Measurements from ENCODE around the gene TRAPPC8.
"Not testable (repeated sequence)": the region's sequence is repeated elsewhere in the genome, so short reads cannot be mapped to it uniquely, and the experiment has no call there.

TRAPPC8 gene, protein sequence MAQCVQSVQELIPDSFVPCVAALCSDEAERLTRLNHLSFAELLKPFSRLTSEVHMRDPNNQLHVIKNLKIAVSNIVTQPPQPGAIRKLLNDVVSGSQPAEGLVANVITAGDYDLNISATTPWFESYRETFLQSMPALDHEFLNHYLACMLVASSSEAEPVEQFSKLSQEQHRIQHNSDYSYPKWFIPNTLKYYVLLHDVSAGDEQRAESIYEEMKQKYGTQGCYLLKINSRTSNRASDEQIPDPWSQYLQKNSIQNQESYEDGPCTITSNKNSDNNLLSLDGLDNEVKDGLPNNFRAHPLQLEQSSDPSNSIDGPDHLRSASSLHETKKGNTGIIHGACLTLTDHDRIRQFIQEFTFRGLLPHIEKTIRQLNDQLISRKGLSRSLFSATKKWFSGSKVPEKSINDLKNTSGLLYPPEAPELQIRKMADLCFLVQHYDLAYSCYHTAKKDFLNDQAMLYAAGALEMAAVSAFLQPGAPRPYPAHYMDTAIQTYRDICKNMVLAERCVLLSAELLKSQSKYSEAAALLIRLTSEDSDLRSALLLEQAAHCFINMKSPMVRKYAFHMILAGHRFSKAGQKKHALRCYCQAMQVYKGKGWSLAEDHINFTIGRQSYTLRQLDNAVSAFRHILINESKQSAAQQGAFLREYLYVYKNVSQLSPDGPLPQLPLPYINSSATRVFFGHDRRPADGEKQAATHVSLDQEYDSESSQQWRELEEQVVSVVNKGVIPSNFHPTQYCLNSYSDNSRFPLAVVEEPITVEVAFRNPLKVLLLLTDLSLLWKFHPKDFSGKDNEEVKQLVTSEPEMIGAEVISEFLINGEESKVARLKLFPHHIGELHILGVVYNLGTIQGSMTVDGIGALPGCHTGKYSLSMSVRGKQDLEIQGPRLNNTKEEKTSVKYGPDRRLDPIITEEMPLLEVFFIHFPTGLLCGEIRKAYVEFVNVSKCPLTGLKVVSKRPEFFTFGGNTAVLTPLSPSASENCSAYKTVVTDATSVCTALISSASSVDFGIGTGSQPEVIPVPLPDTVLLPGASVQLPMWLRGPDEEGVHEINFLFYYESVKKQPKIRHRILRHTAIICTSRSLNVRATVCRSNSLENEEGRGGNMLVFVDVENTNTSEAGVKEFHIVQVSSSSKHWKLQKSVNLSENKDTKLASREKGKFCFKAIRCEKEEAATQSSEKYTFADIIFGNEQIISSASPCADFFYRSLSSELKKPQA (N-terminal part only)

DNA sequence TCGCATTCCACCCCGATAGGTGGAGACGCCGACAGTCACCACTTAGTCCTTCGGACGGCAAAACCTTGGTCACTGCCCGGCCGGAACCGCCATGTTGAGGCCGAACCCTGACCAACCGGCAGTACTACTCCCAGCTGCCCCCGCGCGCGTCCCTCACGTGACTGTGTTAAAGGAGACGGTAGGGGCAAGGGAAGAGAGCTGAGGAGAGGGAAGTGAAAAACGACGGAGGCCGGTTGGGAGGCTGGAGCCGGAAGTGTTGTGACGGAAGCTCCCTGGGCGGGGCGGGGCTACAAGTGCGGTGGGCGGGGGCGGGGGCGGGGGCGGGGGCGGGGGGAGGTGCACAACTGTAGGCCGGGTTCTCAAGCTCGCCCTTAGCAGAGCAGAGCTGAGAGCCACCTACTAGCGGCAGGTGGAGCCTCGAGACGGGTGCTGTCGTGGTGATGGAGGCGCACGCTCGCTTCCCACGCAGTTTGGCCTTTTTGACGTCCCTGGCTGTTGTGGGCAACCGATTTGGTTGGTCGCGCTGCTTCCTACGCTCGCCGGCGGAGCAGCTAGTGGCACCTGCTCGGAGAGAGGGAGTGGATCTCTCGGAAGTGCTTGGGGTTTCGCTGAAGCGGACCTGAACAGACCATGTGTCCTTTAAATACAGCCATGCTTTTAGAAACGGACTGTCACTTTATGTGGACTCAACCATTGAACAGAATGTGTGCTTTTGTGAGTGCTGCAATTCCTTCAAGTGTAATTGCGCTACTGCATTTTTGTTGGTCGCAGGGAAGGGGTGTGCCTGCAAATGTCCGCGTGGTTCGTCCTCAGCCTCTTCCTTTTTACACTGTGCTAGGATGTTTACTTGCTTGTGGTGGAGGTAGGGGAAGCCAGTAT lies at the start of gene TRAPPC8:
TSS of gene TRAPPC8 (minus strand) at position 130 of the 879 bp plus-strand sequence. CDS start 364 bp downstream, outside the sequence.
- DNase-seq: peak; percentile 98 to 99

GRCh38 chr18:31990823-31991222 lies 47.9 kb upstream of the TRAPPC8 start:
- no peak for DNase-seq

GRCh38 chr18:31983976-31984375 lies 41.0 kb upstream of the TRAPPC8 start:
- no peak for DNase-seq

GRCh38 chr18:31983020-31983419 lies 40.1 kb upstream of the TRAPPC8 start:
- no peak for DNase-seq

DNA sequence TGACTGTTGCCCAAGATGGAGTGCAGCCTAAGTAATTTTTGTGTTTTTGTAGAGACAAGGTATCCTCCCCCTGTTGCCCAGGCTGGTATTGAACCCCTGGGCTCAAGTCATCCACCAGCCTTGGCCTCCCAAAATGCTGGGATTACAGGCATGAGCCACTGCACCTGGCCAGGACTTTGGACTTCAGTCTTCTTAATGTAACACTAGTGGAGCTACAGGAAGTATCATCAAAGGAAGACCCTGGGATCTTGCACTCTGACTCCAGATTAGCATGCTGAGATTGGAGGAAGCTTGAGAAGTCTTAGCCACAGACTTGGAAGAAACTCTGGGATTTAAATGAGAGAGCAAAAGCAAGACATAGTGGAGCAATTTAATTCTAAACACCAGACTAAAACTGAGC lies 37.9 kb upstream of the TRAPPC8 start:
- no peak for DNase-seq

GRCh38 chr18:31979714-31980113 lies 36.8 kb upstream of the TRAPPC8 start:
- no peak for DNase-seq

GRCh38 chr18:31978616-31979015 lies 35.7 kb upstream of the TRAPPC8 start:
- DNase-seq: no peak

DNA sequence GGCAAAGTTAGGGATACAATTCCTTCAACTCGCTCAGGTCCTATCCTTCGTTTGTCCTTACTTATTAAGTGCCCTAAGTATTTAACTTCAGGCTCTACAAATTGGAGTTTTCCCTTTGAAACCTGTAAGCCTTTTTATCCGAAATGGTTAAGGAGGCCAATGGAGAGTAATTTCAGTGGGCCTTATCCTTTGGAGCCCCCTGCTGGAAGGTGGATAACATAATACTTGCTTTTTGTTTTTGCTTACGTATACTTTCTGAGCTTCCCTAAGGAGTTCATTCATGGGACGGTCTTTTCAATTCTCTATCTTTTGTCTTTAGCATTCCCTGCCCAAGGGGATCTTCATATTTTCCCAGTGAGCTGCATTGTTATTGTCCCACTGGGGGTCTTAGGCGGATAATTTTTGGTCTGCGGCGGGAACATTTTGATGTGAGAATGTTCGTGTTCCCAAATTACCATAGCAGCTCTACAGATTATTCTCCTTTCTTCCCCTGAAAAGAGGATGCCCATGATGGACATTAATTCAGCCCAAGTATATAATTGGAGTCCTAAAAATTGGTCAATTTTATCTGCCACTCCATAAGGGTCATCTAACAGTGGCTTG lies 34.4 kb upstream of the TRAPPC8 start:
- peak; percentile 41 to 49 for DNase-seq

DNA sequence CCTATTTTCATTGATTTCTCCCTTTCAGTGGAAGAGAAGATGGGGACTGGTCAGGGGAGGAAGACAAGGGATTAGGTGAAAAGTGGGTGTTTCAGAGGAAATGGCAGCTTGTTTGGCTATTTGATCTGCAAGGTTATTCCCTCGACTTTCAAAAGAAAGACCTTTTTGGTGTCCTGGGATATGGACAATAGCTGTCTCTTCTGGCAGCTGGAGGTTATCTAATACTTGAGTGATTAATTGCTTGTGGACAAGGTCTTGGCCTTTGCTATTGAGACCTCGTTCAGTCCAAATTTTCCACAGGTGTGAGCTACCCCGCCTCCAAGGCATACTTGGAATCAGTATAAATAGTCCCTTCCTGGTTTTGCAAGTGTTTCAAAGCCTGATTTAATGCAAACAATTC lies 33.3 kb upstream of the TRAPPC8 start:
- no peak for DNase-seq

DNA sequence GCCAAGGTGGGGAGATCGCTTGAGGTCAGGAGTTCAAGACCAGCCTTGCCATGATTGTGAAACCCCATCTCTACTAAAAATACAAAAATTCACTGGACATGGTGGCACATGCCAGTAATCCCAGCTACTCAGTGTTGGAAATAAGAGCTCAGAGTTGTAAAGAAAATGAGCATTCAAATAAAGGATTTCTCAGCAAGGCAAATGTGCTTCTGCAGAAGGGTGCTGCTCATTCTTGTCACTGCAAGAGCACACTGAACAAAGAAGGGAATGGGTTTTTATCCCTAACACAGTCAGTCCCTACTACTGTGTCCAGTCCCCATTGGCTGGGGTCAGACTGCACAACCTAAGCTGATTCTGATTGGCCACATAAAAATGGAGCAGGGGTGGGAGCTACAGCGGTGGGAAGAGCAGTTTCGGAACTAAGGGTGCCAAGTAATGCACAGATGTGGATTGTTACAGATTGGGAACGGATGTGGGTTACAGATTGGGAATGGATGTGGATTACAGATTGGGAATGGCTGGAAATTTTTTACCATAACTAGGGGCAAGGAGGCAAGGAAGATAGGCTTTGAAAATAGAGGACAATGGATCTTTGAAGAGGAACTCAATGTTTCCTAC lies 31.1 kb upstream of the TRAPPC8 start:
- DNase-seq: no peak

DNA sequence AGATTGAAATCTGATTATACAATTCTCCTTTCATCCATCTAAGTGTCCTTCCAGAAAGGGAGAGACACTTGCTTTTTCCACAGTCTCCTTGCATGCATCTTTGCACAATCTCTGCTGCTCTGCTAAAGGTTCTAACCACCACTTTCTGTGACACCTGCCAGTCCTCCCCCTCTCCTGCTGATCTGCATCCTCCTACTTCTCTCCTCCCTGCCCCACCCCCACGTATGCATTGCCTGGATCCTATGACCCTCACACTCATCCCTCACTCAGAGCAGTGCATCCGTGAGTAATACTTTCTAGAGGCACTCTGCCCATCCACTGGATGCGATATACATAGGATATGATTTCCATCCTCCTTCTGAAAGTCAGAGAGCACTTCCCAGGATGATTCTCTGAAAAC lies 27.7 kb upstream of the TRAPPC8 start:
- no peak for DNase-seq

DNA sequence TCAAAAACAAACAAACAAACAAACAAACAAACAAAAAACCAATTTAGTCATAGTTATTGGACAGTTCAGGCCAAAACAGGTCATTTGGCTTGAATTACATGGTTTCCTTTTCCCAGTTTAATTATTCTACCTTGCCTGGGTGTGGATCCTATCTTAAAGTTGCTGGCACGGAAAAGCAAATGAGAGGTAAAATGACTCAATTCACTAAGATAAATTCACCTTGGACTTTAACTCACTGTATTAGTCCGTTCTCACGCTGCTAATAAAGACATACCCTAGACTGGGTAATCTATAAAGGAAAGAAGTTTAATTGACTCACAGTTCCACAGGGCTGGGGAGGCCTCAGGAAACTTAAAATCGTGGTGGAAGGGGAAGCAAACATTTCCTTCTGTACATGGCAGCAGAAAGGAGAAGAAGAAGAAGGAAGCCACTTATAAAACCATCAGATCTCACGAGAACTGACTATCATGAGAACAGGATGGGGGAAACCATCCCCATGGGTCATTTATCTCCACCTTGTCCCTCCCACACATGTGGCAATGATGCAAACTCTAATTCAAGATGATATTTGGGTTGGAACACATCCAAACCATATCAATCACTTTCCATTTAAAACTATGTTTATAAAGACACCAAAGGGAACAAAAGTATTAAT lies 22.5 kb upstream of the TRAPPC8 start:
- DNase-seq: no peak

GRCh38 chr18:31957728-31958127 lies 14.8 kb upstream of the TRAPPC8 start:
- no peak for DNase-seq

- no peak for DNase-seq
These were observed 11.4 kb upstream of the TRAPPC8 start for GRCh38 chr18:31954349-31954748.

DNA sequence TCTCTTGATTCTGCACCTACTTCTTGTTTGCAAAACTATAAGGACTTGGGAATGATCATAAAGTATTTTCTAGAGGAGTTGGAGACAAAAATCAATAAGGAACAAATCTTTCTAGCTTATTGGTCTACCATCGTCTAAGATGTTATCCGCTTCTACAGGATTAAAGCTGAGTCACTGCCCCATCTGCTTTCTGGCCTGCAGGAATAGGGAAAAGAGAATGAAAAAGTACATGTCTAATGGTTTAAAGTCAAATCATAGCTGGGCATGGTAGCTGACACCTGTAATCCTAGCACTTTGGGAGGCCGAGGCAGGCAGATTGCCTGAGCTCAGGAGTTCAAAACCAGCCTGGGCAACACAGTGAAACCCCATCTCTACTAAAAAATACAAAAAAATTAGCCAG lies 10.8 kb upstream of the TRAPPC8 start:
- not testable (repeated sequence) for DNase-seq

DNA sequence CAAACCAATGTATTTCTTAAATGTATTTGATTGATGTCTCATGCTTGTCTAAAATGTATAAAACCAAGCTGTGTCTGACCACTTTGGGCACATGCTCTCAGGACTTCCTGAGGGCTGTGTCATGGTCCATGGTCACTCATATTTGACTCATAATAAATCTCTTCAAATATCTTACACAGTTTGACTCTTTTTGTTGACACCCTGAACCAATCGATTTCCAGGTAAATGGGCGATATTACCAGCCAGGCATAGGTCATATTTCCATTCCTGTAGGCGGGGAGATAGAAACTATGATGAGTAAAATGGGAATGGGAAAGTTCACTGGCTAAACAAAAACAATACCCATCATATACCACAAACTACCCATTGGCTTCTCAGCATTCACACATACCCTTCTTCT lies 9.3 kb upstream of the TRAPPC8 start:
- no peak for DNase-seq

DNA sequence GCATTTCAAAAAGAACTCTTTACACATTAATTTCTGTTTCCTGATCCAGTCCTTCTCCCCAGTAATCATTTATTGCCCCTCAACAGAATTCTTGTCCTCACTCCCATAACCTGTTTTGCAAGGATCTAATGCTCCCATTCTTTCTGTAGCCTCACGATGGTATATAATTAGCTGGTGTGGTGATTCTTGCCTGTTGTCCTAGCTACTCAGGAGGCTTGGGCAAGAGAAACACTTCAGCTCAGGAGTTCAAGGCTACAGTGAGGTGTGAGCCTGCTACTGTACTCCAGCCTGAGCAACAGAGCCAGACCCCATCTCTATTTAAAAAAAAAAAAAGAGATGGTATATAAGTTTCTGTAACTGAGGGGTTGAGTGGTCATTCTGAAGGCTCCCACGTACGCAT lies 7.7 kb upstream of the TRAPPC8 start:
- no peak for DNase-seq

- not testable (repeated sequence) for DNase-seq
These were observed 5.4 kb upstream of the TRAPPC8 start for GRCh38 chr18:31948349-31948748.

DNA sequence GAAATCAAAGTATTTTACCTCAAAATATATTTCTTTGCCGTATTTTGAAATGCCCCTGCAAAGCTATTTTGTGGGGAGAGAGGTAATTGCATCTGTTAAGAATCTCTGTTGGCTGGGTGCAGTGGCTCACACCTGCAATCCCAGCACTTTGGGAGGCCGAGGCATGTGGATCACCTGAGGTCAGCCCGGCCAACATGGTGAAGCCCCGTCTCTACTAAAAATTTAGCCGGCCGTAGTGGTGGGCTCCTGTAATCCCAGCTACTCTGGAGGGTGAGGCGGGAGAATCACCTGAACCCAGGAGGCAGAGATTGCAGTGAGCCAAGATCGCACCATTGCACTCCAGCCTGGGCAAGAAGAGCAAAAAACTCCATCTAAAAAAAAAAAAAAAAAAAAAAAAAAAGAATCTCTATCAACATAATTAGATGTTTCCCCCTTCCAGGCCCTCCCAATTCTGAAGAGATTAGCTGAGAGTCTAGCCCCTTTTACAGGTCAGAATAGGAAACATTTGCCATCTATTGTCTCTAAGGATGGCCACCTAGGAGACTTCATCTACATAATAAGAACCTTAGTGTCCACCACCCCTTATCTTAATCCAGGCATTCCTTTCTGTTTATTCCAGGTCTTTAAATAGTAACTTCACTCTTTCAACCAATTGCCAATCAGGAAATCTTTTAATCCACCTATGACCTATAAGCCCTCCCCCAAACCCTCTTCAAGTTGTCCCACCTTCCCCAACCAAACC lies 3.5 kb upstream of the TRAPPC8 start:
- DNase-seq: no peak
